Kasumi-1 (cell line): ENCODE results near the gene MYO3B.
"Not testable (repeated sequence)": the region's sequence is repeated elsewhere in the genome, so short reads cannot be mapped to it uniquely, and the experiment has no call there.

Source experiments
- DNase-seq, 2 experiments: peaks; one replicate each; lab custom pipeline; 2025; lab: John Stamatoyannopoulos, UW

Gene MYO3B

DNA sequence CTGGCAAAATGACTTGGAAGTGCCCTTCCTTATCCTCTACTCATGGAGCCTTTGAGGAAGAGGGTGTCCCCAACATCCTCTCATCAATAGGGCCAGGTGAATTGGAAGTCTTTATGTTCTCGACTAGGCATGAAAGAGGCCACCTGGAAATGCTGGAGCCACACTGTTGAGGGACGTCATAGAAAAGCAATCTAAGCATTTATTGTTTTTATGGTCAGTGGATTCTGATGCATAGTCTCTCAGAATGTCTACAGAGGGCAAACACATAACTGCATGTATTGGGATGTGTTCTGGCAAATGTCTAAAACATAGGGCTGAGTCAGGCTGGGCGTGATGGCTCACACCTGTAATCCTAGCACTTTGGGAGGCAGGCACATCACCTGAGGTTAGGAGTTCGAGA is 290.6 kb downstream of the MYO3B start:
- no peak for DNase-seq

DNA sequence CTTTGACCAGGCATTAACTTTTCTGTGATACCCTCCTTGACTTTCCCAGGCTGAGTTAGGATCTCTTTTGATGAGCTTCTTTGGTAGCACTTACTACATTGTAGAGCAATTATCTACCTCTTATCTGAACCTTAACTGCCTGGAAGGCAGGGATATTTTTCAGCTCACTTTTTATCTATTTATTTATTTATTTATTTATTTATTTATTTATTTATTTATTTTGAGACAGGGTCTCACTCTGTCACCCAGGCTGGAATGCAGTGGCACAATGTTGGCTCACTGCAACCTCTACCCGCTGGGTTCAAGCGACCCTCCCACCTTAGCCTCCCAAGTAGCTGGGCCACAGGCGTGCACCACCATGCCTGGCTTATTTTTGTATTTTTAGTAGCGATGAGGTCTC is 294.6 kb downstream of the MYO3B start:
- not testable (repeated sequence) for DNase-seq

DNA sequence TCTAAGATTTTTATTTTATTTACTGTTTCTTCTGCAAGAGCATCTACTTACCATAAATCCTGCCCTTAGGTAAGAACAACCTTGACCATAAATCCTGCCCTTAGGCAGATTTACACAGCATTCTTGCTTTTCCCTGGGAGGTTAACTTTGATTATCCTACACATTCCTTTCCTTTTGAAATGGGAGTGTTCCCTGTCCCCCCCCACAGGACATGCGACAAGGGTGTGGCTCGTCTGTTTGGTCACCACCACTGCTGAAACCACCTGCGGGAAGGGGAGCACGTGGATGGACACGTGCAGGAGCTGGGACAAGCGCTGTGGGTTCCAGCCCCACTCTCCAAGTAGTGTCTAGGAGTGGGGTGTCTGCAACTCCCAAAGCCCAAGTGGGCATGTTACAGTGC is 297.9 kb downstream of the MYO3B start:
- DNase-seq = no peak

DNA sequence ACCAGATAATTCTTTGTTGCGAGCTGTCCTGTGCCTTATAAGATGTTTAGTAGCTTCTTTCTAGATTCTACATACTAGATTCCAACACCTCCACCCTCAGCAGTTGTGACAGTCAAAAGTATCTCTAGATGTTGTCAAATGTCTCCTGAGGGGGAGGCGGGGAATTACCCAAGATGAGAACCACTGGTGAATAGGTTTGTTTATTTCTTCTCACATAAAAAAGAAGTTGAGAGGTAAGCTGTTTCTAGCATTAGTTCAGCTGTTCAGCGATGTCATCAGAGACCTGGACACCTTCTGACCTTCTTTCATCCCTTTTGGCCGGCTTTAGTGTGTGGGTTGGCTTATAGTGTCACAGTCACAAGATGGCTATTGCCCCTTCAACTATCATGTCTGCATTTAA is 299.7 kb downstream of the MYO3B start:
- no peak for DNase-seq

DNA sequence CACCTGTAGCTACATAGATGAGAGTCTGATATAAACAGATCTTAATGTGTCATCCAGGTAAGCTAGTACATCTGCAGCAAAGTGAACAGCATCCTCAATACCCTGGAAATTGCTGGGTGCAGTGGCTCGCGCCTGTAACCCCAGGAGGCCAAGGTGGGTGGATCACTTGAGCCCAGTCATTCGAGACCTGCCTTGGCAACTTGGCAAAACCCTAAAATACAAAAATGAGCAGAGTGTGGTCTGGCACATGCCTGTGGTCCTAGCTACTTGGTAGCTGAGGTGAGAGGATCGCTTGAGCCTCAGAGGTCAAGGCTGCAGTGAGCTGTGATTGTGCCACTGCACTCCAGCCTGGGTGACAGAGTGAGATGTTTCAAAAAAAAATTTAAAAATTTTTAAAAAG is 303.3 kb downstream of the MYO3B start:
- no peak for DNase-seq

DNA sequence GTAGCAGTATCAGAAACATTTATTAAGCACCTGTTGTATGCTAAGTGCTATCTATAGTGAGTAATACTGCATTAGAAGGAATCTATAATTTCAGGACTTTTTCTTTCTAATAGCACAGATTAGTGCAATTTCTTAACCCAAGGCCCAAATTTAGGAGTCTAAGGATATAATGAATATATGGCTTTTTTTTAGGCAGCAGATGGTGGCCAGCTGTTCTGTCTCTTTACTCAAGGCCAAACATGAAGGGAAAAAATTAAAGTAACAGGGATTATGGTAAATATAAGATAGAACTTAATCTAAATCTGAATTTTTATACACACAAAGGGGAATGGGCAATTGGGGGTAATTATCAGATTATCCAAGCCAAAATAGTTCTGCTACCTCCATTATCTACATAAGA is 306.6 kb downstream of the MYO3B start:
- no peak for DNase-seq

DNA sequence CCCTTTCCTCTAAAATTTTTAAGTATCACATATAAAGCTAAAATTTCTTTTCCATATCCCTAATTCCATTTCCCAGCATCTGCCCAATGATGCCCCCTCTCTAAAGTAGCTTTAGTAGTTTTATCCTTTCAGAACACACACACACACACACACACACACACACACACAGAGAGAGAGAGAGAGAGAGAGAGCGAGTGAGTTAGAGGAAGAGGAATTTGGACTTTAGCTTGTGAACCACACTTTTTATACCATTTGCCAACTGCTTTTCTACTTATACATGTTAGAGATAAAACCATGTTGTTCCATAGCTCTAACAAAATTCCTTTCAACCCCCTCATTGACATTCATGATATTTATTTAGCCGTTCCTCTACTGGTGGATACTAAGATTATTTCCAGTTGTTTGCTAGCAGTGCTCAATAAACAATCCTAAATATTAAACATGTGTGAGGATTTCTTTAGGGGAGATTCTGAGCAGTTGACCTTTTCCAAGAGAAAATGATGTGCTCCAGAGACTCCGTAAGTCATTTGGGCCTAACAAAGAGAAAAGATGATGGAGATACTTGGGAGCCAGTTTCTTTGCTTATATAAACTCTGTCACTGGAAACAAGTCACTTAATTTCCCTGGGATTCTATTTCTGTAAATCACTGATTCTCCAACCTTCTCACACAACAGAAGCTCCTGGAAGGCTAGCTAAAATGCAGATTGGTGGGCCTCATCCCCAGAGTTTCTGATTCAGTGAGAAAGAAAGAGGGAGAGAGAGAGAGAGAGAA is 307.5 kb downstream of the MYO3B start:
- no peak for DNase-seq

DNA sequence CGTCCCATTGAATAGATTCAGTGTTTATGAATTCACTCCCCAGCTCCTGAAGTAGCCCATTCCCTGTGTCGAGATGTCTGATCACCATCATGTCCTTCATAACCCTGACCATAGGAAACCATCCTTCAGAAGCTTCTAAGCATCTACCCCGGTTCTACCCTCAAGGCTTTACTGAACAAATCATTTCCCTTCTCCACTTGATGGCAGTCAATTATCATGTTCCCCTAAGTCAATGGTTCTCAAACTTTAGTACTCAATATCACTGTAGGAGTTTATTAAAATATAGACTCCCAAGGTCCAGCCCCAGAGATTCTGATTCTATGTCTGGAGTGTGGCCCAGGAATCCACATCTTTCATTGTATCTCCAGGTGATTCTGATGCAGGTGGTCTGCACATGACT is 308.8 kb downstream of the MYO3B start:
- DNase-seq = no peak

DNA sequence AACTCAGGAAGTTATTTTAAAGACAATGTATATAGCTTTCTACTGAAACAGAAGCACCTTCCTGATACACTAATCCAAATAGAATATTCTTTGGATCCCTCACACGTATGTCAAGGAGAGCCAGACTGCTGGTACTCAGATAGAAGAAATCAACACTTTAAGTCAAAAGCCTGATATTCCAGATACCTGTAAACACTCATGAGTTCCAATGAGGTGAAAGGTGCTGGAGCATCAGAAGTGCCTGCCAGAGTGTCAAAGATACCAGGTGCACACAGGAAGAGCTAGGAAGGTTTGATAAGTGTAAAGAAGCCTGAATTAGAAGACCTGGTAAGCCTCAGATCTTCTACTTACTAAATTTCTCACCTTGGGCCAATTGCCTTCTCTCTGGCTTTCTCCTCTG is 310.9 kb downstream of the MYO3B start:
- DNase-seq = no peak

DNA sequence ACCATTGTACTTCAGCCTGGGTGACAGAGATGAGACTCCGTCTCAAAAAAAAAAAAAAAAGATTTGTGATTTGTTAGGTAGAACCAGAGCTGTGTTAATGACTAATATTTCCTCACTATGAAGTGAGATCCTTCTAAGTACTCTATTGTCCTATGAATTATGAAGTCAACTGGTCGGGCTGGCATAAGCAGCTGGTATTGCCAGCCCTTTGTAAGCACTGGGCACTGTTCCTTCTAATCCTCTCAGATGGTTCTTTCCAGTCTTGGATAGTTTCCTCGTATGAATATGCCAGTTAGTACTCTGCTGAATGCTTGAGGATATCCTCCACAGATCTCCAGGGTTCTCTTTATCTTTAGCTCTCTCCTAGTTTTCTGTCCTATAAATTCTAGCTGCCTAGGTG is 314.1 kb downstream of the MYO3B start:
- no peak for DNase-seq

DNA sequence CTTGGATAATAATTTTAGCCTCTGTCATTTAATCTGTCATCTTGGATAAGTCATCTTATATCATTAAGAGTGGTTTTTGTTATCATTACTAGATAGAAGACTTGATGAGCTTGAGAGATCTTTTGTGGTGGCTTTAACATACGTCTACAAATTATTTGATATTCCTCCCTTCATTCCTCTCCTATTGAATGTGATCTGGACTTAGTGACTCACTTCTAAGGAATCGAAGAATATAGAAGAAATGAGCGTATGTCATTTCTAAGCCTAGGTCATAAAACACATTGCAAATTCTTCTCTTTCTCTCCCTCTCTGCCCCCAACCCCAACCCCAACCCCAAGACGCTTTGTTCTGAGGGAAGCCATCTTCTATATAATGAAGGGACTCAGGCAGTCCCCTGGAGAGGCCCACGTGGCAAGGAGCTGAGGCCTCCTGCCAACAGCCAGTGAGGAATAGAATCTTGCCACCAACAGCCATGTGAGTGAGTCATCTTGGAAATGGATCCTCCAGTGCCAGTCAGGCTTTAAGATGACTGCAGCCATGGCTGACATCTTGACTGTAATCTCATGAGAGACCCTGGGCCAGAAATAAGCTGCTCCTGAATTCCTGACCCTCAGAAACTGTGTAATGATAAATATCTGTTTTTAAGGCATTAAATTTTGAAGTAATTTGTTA is 315.6 kb downstream of the MYO3B start:
- no peak for DNase-seq

DNA sequence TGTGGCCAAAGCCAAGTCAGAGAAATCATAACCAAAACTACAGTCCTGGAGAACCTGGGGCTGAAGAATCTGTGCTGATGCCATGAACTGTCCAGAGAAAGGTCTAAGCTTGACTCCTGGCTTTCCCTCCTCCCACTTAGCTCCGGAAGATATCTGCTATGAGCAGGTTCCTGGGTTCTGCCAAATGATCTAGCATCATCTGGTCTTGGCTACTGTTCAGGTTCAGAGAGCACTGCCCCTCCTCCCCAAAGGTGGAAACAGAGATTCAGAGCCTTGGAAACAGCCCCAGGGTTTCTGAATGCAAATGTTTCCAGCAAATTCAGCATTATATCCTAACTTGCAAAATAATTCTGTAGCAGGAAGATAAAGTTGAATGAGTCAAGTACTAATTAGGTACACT is 317.9 kb downstream of the MYO3B start:
- DNase-seq = no peak

DNA sequence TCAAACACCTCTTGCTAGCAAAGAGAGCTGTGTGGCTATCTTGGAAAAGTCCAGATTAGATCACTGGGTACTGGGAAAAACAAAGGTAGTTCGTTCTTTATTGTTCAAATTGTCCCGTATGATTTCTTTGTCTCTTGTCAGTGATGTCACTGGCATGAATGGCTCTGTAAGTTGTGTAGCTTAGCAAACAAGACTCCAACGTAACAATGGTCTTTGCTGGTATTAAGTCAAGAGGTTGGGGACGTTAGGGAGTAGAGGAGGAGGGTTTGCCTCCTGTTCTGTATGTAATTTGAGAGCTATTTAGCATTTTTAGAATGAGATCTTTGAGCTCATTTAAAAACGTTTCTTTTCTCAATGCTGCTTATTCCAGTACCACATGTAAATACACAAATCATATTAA is 320.7 kb downstream of the MYO3B start:
- no peak for DNase-seq

DNA sequence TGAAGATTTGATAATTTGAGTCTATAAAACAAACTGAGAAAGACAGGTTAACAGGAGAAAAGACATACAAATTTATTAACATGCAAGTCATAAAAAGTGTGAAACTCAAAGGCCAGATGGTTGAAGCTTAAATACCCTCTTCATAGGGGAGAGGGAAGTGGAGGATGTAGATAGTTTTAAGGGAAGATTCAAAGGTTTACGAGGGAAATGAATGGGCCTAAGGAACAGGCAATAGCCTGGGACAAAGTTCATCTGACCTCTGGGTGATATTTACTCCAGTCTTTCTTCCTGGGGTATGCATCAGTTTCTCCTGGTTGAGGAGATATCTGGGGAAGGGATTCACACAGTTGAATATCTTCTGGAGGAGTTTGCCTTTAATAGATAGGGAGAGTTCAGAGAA is 322.2 kb downstream of the MYO3B start:
- DNase-seq = no peak

DNA sequence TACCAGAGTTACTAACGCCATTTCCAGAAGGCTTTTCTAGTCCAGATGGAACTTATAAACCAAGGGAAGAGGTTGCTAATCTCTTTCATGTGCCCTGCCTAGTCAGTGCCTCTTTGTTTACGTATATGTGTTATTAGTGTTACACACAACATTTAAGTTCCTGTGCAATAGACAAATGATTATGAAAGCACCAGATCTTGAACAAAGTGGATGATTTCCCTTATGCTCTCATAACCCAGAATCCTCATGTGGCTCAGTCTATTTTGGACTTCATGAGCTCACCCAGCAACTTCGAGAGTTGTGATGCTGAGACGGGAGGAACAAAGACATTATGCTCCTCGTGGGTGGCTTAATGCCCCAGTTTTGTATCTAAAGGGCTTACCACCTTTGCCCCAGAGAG is 322.8 kb downstream of the MYO3B start:
- no peak for DNase-seq

DNA sequence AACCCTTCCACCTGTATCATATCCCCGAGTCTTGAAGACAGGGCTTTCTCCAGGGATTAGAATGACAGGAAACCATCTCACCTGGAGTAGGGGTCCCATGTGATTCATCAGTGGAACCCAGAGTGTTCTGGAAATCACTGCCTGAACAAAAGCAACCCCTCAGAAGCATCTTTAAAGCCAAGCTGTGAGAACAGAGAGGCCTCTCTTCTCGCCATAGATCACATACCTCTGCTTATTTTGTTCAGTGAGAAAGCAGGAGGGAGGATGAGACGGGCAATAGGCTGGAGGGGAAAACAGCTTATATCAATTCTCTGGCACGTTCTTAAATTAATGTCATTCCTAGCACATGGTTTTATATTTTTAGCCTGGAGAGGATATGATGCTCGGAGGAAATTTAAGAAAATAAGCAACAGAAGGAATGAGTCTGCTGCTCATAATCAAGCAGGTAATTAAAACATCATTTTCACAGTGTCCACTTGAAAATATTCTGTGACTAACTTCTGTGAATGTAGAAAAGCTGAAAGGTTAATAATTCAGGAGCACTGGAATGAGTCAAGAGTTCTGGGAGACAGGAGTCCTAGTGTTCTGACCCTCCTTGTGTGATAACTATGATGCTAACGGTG is 323.6 kb downstream of the MYO3B start:
- DNase-seq = no peak

DNA sequence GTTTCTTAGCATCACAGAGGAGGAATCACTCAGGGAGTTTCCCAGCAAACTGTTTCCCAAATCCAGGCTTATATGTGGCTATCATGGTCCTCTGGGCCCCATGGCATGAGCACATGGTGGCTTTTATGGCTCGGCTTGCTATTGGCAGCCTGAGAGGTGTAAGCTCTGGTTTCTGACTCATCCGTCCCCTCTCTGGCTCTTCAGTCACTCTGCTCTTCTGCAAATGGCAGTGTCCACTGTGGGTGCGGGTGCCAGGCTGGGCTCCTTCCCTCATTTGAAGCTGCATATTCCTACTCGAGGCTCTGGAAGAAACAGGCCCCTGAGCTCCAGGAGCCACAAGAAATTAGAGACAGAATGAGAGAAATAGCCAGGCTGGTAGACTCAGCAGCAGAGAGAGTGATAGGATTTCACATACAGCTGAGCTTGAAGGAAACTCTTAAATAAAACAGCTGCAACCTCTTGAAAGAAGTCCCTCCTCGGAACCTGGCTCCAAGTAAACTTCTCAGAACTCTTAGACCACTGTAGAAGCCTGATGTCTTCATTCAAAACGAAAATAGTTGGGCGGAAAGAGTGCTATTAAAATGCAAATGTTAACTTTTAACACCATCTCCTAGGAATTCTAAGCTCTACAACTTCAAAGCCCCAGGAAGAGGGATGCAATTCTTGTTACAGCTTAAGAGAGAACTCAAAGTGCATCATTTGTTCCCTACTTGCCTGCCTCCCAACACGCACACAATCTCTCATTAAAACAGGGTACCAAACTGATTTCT is 324.6 kb downstream of the MYO3B start:
- no peak for DNase-seq

DNA sequence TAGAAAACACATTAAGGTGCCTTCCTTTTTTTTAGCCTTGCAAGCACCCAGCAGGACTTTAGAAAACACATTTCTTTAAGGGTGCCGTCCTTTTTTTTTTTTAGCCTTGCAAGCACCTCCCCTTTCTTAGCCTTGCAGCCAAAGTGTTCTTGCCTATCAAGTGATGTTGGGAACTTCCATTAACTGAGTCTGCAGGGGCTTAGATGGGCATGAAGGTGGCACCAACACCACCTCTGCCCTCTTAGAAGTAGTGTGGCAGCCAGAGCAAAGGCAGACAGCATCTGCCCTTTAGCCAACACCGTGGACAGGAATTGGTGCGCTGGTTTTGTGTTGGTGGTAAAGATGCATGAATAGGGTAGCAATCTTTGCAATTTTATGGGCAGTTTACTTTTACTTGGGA is 325.6 kb downstream of the MYO3B start:
- no peak for DNase-seq

DNA sequence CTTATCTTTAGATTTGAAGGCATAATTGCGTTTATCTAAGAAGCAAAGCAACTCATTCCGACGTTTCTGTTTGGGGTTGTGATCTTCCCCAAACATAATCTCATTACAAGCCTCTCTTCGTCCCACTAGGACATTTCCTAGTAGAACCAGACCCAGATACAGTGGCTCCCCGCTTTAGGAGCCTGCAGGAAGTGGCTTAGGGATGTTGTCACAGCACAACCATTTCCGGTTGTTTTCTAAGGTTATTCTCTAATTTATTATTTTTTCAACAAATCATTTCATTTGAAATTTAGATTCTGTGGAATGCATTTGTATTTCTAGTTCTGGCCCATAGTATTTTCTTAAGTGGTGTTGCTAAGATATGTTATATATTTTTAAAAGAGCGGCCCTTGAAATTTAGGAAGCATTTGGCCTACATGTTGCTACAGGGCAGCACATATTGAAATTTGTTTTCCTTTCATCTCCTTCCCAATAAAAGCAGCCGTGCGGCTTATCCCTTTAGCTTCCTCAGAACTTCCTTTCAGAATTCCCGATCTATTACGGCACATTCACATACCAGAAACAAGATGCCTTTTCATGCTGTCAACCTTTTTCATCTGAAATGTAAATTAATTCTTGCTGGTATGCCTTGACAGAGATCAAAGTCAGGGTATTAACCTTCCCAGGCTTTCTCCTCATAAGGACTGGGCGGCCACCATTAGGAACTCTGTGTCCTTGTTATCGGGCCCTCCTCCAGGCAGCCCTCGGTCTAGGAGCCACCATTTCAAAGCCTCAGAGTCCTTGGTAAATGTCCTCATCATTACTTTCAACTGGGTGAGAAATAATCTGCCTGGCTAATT is 326.2 kb downstream of the MYO3B start:
- no peak for DNase-seq

DNA sequence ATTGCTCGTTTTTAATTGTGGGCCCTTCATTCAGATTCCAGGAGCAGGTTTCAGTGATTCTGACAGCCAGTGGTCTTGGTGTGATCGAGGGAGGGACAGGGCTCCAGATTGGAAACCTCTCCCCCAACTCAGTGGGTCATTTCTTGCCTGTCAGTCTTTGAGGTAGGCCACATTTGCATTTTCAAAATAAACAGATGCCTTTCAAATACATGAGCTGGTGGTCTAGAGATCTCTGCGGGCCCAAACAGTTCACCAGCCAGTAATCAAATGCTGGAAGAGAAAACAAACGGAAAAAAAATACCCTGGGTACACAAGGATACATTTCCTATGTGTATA is 326.8 kb downstream of the MYO3B start:
- DNase-seq = no peak

DNA sequence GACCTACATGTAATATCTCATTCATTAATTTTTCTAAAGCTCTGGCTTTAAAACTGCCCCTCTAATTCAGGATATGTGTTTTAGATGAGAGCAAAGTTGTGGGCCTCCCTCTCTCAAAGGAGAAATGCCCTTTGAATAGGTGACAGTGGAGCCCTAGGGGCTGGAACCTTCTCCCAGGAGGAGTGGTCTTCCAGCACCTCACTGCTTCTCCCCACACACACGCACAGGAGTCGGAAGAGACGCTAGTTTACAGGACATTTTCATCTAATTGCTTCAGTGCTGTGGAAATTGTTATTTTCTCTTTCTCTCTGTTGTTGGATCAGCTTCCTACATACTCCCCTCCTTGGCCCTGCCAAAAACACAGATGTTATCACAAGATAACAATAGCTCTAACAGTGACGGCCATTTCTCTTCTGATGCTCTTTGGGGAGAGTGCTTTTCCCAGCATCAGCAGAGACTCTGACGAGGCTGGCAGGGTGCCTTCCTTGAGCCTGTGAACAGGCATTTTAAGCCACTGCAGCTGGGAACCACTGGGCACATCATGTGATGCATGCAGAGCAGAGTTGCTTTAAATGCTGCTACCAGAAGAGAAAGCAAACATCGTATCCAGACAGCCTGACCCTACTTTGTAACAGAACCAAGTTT is 327.8 kb downstream of the MYO3B start:
- DNase-seq = no peak
